Upper lobe of left lung (tissue), 4 donors: Measurements from ENCODE around the gene TACC2.

ENCODE experiments used
- POLR2A ChIP-seq, 4 donors: fragments of 450-650 bp; IDR thresholded peaks; one replicate each; pipeline ENCODE4 v1.5.1; 2016 to 2017; ENCODE audit warnings: antibody characterized with exemption in 4 of 4, mild to moderate bottlenecking in 2 of 4
- TF ChIP-seq, protein P1 (sequence below), 6 experiments: fragments of 450-650 bp in 4 of 6; fragments of 200-600 bp in 2 of 6; sonication (generic) in 2 of 6; IDR thresholded peaks; one replicate each; pipeline ENCODE4 v1.5.1; 2016 to 2019; ENCODE audit warnings: antibody characterized with exemption in 6 of 6

GRCh38 chr10:122196218-122196617 is 207.3 kb downstream of the TACC2 start:
- no peak for TF ChIP-seq POLR2A (IDR thresholded peaks at IDR 0.05)
- TF ChIP-seq, protein P1, sequence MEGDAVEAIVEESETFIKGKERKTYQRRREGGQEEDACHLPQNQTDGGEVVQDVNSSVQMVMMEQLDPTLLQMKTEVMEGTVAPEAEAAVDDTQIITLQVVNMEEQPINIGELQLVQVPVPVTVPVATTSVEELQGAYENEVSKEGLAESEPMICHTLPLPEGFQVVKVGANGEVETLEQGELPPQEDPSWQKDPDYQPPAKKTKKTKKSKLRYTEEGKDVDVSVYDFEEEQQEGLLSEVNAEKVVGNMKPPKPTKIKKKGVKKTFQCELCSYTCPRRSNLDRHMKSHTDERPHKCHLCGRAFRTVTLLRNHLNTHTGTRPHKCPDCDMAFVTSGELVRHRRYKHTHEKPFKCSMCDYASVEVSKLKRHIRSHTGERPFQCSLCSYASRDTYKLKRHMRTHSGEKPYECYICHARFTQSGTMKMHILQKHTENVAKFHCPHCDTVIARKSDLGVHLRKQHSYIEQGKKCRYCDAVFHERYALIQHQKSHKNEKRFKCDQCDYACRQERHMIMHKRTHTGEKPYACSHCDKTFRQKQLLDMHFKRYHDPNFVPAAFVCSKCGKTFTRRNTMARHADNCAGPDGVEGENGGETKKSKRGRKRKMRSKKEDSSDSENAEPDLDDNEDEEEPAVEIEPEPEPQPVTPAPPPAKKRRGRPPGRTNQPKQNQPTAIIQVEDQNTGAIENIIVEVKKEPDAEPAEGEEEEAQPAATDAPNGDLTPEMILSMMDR (IDR thresholded peaks at IDR 0.05) = no peak
